Psoas muscle (tissue), 8 donors: Measurements from ENCODE around the gene KLC4. TPM values are rescaled to one million over a fixed set of nuclear protein-coding genes. Genes with fewer than 3 reads are reported as not detected.
"Not testable (repeated sequence)": the region's sequence is repeated elsewhere in the genome, so short reads cannot be mapped to it uniquely, and the experiment has no call there.

Experiments
- ATAC-seq, 4 donors: fragments of 200-7000 bp; cut with Tn5 transposase; one replicate each; pipeline ENCODE4 v1.9.1; 2020; ENCODE audit warnings: moderate library complexity in 3 of 4, mild to moderate bottlenecking in 2 of 4
- DNase-seq, 2 donors: peaks; one replicate each; pipeline ENCODE4 v3.0.0-alpha.2; 2020
- H3K27ac ChIP-seq: fragments of 200-600 bp; one replicate; pipeline ENCODE4 v1.8.0; 2022
- H3K27me3 ChIP-seq, 3 donors: fragments of 200-600 bp in 1 of 3; one replicate each; pipeline versions ENCODE4 v1.6.1 to v1.8.0; 2013 to 2022; ENCODE audit warnings: low read length in 2 of 3, mild to moderate bottlenecking in 2 of 3, moderate library complexity in 1 of 3; ENCODE audit not compliant: insufficient read depth in 3 of 3
- H3K36me3 ChIP-seq, 2 donors: fragments of 200-600 bp in 1 of 2; one replicate each; pipeline versions ENCODE4 v1.6.1 to v1.8.0; 2013 to 2022; ENCODE audit warnings: low read depth in 1 of 2, mild to moderate bottlenecking in 1 of 2, moderate library complexity in 1 of 2; ENCODE audit not compliant: insufficient read depth in 1 of 2
- H3K4me1 ChIP-seq: fragments of 200-600 bp; one replicate; pipeline ENCODE4 v1.8.0; 2022
- H3K4me3 ChIP-seq: fragments of 200-600 bp; one replicate; pipeline ENCODE4 v1.8.0; 2022; ENCODE audit warnings: mild to moderate bottlenecking
- H3K9me3 ChIP-seq: fragments of 200-600 bp; one replicate; pipeline ENCODE4 v1.8.0; 2022
- CTCF ChIP-seq: fragments of 200-600 bp; IDR thresholded peaks from one replicate; pipeline ENCODE4 v1.8.0; 2022; ENCODE audit warnings: antibody characterized with exemption
- WGBS, 3 donors: extraction: QIAGEN DNeasy Blood & Tissue Kit; methylation state at CpG; one replicate each; pipeline versions ENCODE4 v1.1.6 to v1.1.7; 2013; 5-methylcytosine and 5-hydroxymethylcytosine counted together
- intact Hi-C, 2 donors: fragments of 100-400 bp; cut with DNase I; formaldehyde crosslinking; loops; one replicate each; pipeline versions ENCODE4 v1.11.0 to v1.14.2; 2022
- polyA plus RNA-seq, 3 donors: library from polyadenylated mRNA; stranded (reverse); fragments of 200-250 nt; gene quantifications; one replicate each; pipeline ENCODE4 v1.2.3, GENCODE V29; 2013
- total RNA-seq, 4 donors: library from RNA; stranded (reverse); fragmentation: NEBNext Ultra II Directional in 2 of 4; extraction: Animal tissue kit (Norgen Biotek cat#: 25700) in 2 of 4; gene quantifications; one replicate each; pipeline versions ENCODE4 v1.2.1 to v1.2.4, GENCODE V29; 2021 to 2023
- donor health status: healthy with polysubstance abuse.
- donor health status: DM: no; HTN: no; CAD: no; lungs with moderate emphysema.
- donor health status: Bipolar disorder and iron deficiency.
- donor health status: healthy.
- donor health status: DM: yes; HTN: yes; CAD: no.
- donor health status: DM: no; HTN: no; CAD: no.
- donor health status: DM: no; HTN: no; CAD: no.
- donor health status: DM: yes; HTN: yes; CAD: no.

The KLC4 gene
- total and polyA plus RNA-seq, 7 donors = 12.2 to 20.9 (median 14.9) TPM

- Histone ChIP-seq H3K27ac (no peak overlapping the region), H3K36me3 (peaks cover 4 to 55% of the 10 kb centered on the region in 2 donors), H3K4me1 (peaks cover 24% of the 10 kb centered on the region), H3K9me3 (no peaks in the 10 kb centered on the region), H3K27me3 (no peaks in the 10 kb centered on the region), H3K4me3 (no peak overlapping the region)
- TF ChIP-seq CTCF = no peak
- no peak for ATAC-seq
- intact Hi-C loops = loop anchor here in 1 of 2 donors (2.0 kb wide), 1 partner anchor 15 kb away; the partner anchor contains the start of gene CUL7
- no peak for DNase-seq
- WGBS, 3 donors = 76 to 78% (median 78%) methylated on average over 8 to 9 of the region's 9 CpGs
Observed at GRCh38 chr6:43037706-43038105, 21.7 kb upstream of the KLC4 start.

- intact Hi-C loops = no loop called here
- H3K27ac ChIP-seq = no peak overlapping the region
- DNase-seq = no peak
- 71 to 77% (median 76%) methylated on average over 9 of the region's 9 CpGs for WGBS, 3 donors
- peaks cover 0 to 58% of the 10 kb centered on the region in 2 donors for H3K36me3 ChIP-seq
- peaks cover 24% of the 10 kb centered on the region for H3K4me1 ChIP-seq
- TF ChIP-seq CTCF = no peak
- H3K9me3 ChIP-seq = no peaks in the 10 kb centered on the region
- no peak overlapping the region for H3K4me3 ChIP-seq
- no peaks in the 10 kb centered on the region for H3K27me3 ChIP-seq
- no peak for ATAC-seq
Observed at GRCh38 chr6:43038727-43039126, 20.7 kb upstream of the KLC4 start.

DNA sequence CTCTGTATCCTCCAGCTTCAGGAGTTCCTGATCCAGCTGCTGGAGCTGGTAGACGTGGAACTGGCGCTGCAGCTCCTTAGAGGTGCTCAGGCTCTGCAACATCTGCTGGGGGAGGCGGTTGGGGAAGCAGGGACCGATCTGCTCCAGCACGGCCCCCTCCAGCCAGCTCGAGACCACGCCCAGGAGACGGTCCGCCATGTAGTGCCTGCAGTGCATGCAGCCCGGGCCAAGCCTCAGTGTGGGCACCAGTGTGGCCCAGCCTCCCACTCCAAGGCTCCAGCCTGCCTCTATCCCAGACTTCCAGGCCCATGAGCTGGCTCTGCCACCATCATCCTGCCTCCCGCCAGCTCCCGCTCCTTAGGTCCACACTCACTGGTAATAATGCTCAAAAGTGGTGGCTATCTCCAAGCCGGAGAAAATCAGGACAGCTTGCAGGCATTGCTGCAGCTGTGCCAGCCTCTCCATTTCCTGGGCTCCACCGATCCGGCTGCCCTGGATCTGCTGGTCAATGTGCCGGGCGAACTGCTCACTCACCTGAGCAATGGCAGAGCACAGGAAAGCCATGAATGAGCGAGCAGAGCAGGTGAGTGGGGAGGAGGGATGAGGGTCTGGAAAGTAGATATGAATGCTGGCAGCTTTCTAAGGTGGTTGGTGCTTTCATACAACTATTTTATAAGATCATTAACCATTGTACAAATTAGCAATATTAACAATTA lies 18.7 kb upstream of the KLC4 start:
- peaks cover 4 to 67% of the 10 kb centered on the region in 2 donors for H3K36me3 ChIP-seq
- no peak overlapping the region for H3K27ac ChIP-seq
- H3K27me3 ChIP-seq = no peaks in the 10 kb centered on the region
- DNase-seq (no peak), ATAC-seq (no peak)
- no peak for TF ChIP-seq CTCF
- H3K4me3 ChIP-seq = no peak overlapping the region
- intact Hi-C loops = no loop called here
- WGBS, 3 donors = 89 to 96% (median 90%) methylated on average over 18 of the region's 18 CpGs
- H3K9me3 ChIP-seq = no peaks in the 10 kb centered on the region
- peaks cover 15% of the 10 kb centered on the region for H3K4me1 ChIP-seq

DNA sequence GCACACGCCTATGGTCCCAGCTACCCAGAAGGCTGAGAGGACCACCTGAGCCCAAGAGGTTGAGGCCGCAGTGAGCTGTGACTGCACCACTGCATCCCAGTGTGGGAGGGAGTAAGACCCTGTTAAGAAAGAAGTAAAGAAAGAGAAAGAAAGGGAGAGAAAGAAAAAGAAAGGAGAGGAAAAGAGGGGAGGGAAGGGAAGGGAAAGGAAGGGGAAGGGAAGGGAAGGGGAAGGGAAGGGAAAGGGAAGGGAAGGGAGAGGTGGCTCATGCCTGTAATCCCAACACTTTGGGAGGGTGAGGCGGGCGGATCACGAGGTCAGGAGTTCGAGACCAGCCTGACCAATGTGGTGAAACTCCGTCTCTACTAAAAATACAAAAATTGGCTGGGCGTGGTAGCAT lies 18.0 kb upstream of the KLC4 start:
- intact Hi-C loops, ATAC-seq, H3K27me3 ChIP-seq, H3K4me1 ChIP-seq, H3K4me3 ChIP-seq, H3K27ac ChIP-seq, H3K9me3 ChIP-seq, DNase-seq: not testable (repeated sequence)
- WGBS, 3 donors = 88 to 98% (median 95%) methylated on average over 8 of the region's 8 CpGs
- peaks cover 4 to 75% of the 10 kb centered on the region in 2 donors for H3K36me3 ChIP-seq

GRCh38 chr6:43043310-43043709 lies 16.1 kb upstream of the KLC4 start:
- H3K4me3 ChIP-seq = no peak overlapping the region
- no peaks in the 10 kb centered on the region for H3K27me3 ChIP-seq
- no peak overlapping the region for H3K27ac ChIP-seq
- TF ChIP-seq CTCF = no peak
- ATAC-seq (no peak), DNase-seq (no peak)
- no peaks in the 10 kb centered on the region for H3K4me1 ChIP-seq
- peaks cover 8 to 84% of the 10 kb centered on the region in 2 donors for H3K36me3 ChIP-seq
- intact Hi-C loops = no loop called here
- no peaks in the 10 kb centered on the region for H3K9me3 ChIP-seq
- 90 to 96% (median 92%) methylated on average over 9 of the region's 9 CpGs for WGBS, 3 donors
